Esophagus muscularis mucosa (tissue), 3 donors: ENCODE results near the gene BCAS1.

Experiments
- CTCF ChIP-seq, 3 experiments: fragments of 200-600 bp in 2 of 3; fragments of 450-650 bp in 1 of 3; sonication (generic) in 2 of 3; IDR thresholded peaks; one replicate each; pipeline ENCODE4 v1.5.1; 2017 to 2019; ENCODE audit warnings: antibody characterized with exemption in 3 of 3, mild to moderate bottlenecking in 2 of 3, moderate library complexity in 1 of 3
- POLR2A ChIP-seq: fragments of 450-650 bp; IDR thresholded peaks from one replicate; pipeline ENCODE4 v1.6.1; 2017; ENCODE audit warnings: antibody characterized with exemption, moderate library complexity, mild to moderate bottlenecking, low read depth
- POLR2AphosphoS5 ChIP-seq, 2 donors: sonication (generic); formaldehyde crosslinking; IDR thresholded peaks; one replicate each; pipeline ENCODE4 v1.6.1; 2017; ENCODE audit warnings: antibody characterized with exemption in 2 of 2

- no peak for TF ChIP-seq CTCF (IDR thresholded peaks at IDR 0.05)
- no peak for TF ChIP-seq POLR2A
- no peak for TF ChIP-seq POLR2AphosphoS5 (IDR thresholded peaks at IDR 0.05)
These were observed 94.6 kb downstream of the BCAS1 start for GRCh38 chr20:53975761-53976160.
